ENCODE data around the gene NCKAP1.

NCKAP1 gene

GRCh38 chr2:182942756-182943155 lies 95.5 kb downstream of the NCKAP1 start:
- TF ChIP-seq CTCF (conservative IDR thresholded peaks at IDR 0.05) (no peak), ZFX (IDR thresholded peaks at IDR 0.05) (no peak)

GRCh38 chr2:182941919-182942318 lies 96.3 kb downstream of the NCKAP1 start:
- H3K27ac ChIP-seq: no peak overlapping the region
- no peak for TF ChIP-seq ZFX (IDR thresholded peaks at IDR 0.05)
- no peak for TF ChIP-seq CTCF (conservative IDR thresholded peaks at IDR 0.05)

More at GRCh38 chr2:182942756-182943155, 95.5 kb downstream of the NCKAP1 start:
- no peak overlapping the region for H3K27ac ChIP-seq

- no peak overlapping the region for H3K27ac ChIP-seq
- no peak for TF ChIP-seq ZFX (IDR thresholded peaks at IDR 0.05)
- TF ChIP-seq CTCF (conservative IDR thresholded peaks at IDR 0.05): no peak
Measured at GRCh38 chr2:182941121-182941722, 97.0 kb downstream of the NCKAP1 start.

DNA sequence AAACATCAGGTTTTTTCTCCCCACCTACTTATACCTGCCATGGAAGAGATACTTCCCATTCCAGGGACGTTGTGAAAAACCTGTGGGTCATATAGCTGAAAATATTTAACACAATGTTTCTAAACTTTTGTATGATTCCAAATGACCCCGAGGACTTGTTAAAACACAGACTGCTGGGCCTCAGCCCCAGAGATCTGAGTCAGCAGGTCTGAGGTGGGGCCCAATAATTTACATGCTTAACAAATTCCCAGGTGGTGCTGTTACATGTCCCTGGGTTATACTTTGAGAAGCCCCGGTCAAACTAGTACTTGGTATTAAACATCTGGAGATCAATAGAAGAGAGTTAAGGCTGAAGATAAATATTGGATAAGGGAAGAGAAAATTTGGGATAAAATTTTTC lies 100.4 kb downstream of the NCKAP1 start:
- TF ChIP-seq ZFX (IDR thresholded peaks at IDR 0.05) (no peak), CTCF (conservative IDR thresholded peaks at IDR 0.05) (no peak)
- no peak overlapping the region for H3K27ac ChIP-seq

- TF ChIP-seq CTCF (conservative IDR thresholded peaks at IDR 0.05) (no peak), ZFX (IDR thresholded peaks at IDR 0.05) (no peak)
- no peak overlapping the region for H3K27ac ChIP-seq
Measured at GRCh38 chr2:182933629-182934028, 104.6 kb downstream of the NCKAP1 start.

DNA sequence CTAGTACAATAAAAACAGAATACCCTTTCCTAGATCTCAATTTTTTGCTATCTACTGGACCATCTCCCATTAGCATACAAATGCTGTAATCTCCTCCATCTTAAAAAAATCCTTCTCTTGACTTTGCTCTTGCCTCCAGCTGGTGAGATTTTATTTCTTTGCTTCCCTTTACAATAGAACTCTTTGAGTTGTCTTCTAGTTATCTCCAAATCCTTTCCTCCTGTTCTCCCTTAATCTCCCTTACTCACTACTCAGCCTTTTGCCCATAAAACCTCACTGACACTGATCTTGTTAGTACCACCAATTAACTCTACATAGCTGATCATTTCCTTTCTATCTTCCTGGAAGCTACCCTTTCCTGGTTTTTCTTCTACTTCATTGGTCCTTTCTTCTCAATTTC lies 108.3 kb downstream of the NCKAP1 start:
- H3K27ac ChIP-seq: no peak overlapping the region
- TF ChIP-seq ZFX (IDR thresholded peaks at IDR 0.05) (no peak), CTCF (conservative IDR thresholded peaks at IDR 0.05) (no peak)

- H3K27ac ChIP-seq: no peak overlapping the region
- no peak for TF ChIP-seq CTCF (conservative IDR thresholded peaks at IDR 0.05)
- no peak for TF ChIP-seq ZFX (IDR thresholded peaks at IDR 0.05)
Measured at GRCh38 chr2:182924306-182924705, 114.0 kb downstream of the NCKAP1 start.

Measured in C4-2B (cell line).